Fibroblast of villous mesenchyme (primary cell): ENCODE results near the gene PTK6. TPM values are rescaled to one million over a fixed set of nuclear protein-coding genes. Genes with fewer than 3 reads are reported as not detected.
"Not testable (repeated sequence)": the region's sequence is repeated elsewhere in the genome, so short reads cannot be mapped to it uniquely, and the experiment has no call there.

Experiments
- DNase-seq: peaks from one replicate; pipeline ENCODE4 v3.0.0-alpha.2; 2010; ENCODE audit warnings: low read depth
- H3K4me3 ChIP-seq: 2 replicates; pipeline ENCODE4 v1.5.1; 2011; ENCODE audit warnings: low read depth, mild to moderate bottlenecking, low read length
- total RNA-seq: library from RNA; depleted of rRNA; stranded (reverse); fragments of >200 nt; gene quantifications from 2 replicates; pipeline ENCODE4 v1.2.3, GENCODE V29; 2012
- TF ChIP-seq, protein P1 (sequence below): IDR thresholded peaks from 2 replicates; pipeline ENCODE4 v1.5.1; 2012; ENCODE audit warnings: low read depth, mild to moderate bottlenecking, low read length; ENCODE audit not compliant: insufficient read depth

Gene PTK6
- total RNA-seq, 1 donor = under 0.01 TPM

DNA sequence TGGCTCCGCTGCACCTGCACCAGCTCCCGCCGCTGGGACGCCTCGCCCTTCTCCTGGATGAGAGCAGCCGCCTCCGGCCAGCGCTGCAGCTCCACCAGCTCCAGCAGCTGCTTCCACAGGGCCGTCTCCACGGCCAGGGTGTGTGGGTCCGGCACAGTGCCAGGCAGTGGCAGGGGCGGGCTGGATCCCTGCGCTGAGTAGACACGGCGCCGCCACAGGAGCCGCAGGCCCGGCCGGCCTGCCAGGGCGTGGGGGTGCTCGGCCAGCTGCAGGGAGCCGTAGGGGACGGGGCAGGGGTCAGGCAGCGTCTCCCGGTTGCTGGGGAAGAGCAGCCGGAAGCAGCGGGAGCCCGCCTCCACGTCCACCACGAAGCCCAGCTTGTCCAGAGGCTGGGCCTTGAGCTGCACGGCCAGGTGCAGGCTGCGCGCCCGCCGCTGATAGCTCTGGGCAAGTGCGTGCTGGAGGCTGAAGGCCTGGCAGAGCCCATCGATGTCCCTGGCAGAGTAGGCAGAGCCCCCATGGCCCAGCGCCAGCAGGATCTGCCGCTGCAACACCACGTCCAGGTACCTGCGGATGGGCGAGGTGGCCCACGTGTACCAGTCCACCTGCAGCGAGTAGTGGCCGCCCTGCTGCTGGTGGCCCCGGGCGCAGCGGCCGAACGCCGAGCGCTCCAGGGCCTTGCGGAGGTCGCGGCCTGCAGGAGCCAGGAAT, 26.2 kb upstream of the PTK6 start:
- H3K4me3 ChIP-seq = no peak overlapping the region
- no peak for DNase-seq
- TF ChIP-seq, protein P1, sequence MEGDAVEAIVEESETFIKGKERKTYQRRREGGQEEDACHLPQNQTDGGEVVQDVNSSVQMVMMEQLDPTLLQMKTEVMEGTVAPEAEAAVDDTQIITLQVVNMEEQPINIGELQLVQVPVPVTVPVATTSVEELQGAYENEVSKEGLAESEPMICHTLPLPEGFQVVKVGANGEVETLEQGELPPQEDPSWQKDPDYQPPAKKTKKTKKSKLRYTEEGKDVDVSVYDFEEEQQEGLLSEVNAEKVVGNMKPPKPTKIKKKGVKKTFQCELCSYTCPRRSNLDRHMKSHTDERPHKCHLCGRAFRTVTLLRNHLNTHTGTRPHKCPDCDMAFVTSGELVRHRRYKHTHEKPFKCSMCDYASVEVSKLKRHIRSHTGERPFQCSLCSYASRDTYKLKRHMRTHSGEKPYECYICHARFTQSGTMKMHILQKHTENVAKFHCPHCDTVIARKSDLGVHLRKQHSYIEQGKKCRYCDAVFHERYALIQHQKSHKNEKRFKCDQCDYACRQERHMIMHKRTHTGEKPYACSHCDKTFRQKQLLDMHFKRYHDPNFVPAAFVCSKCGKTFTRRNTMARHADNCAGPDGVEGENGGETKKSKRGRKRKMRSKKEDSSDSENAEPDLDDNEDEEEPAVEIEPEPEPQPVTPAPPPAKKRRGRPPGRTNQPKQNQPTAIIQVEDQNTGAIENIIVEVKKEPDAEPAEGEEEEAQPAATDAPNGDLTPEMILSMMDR = no peak

DNA sequence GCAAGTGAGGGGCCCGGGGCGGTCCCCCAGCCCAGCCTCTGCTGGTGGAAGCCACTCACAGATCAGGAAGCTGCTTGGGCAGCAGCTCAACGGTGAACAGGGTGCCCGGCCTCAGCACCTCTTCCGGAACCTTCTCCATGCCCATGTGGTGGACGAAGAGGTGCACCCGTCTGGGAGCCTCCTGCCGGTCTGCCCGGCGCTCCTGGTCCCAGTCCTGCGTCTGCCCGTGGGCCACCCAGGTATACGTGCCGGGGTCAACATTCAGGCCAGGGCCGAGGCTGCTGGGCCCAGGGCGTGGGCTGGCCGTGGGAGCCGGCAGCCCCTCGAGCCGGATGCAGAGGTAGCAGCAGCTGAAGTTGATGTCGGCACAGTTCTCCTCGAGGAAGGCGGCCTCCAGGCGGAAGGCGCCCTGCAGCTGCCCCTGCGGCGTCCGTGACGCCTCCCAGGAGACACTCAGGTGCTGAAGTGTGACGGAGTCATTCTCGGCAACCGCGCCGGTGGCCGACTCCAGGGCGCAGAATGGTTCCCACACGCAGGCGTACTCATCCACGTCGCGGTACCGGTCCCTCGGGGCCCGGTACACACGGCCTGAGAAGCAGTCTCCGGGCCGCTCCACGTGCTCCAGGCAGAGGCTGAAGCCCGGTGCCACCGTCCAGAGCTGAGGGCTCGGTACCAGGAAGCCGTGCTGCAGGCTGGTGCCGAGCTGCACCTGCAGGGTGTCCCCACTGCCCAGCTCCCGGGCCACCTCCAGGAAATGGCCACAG, 25.5 kb upstream of the PTK6 start:
- H3K4me3 ChIP-seq = no peak overlapping the region
- DNase-seq = no peak
- TF ChIP-seq, protein P1 = no peak

DNA sequence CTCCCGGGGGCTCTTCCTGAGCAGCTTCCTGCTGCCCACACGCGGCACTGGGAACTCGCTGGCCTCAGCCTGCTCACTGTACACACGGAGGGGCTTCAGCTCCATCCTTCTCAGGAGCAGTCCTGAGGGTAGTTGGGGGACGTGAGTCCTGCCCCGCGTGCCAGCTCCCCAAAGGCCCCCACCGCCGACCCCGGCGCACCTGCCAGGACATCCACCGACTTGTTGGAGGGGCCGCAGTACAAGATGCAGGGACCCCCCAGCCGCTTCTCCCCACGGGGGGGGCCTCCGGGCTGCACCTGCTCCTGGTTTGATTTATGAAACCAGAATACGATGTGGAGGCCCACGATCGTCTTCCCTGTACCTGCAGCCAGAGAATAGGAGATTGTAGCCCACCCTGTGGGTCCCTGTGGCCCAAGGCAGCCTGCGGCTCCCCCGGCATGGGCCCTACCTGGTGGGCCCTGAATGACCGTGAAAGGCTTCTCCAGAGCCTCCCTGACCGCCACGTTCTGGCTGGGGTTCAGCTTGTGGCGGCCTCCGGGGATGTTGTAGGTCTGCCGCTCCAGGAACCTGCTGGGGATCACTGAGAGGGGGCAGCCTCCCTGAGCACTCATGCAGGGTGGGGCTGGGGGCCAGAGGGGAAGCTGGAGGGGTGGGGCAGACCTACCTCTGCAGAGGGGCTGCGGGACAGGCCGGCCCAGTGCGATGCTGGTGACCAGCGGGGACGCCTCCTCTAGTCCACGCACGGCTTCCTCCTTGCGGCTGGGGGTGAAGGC, 24.6 kb upstream of the PTK6 start:
- TF ChIP-seq, protein P1 = no peak
- DNase-seq = no peak
- no peak overlapping the region for H3K4me3 ChIP-seq

DNA sequence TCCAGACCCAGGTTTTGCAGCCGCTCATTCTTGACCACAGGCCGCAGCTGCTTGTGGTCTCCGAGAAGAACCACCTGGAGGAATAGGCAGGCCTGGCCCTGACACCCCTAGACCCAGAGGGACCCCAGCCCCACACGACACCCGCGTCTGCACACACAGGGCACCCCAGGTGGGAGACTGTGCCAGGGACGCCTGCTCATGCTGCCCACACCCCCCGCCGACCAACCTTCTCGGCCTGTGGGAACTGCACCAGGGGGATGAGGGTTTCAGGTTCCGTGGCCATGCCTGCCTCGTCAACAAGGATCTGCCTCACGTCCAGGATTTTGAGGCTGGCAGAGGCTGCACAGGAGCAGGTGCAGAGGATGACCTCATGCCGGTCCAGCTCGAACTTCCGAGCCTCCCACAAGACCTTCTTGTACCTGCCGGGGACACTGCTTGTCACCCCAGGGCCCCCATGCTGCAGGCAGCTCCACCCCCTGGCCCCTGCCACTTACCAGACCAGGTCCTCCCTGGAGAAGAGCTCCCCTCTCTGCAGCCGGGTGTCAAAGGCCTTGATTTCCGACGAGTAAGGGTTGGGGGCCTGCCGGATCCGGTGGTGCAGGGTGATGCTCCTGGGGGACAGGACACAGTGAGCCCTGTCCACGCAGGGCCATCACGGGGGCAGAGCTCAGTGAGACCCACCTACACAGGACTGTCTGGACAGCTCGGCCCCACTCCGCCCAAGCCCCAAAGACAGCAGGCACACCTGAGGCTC, 23.9 kb upstream of the PTK6 start:
- TF ChIP-seq, protein P1 = no peak
- H3K4me3 ChIP-seq = no peak overlapping the region
- no peak for DNase-seq

DNA sequence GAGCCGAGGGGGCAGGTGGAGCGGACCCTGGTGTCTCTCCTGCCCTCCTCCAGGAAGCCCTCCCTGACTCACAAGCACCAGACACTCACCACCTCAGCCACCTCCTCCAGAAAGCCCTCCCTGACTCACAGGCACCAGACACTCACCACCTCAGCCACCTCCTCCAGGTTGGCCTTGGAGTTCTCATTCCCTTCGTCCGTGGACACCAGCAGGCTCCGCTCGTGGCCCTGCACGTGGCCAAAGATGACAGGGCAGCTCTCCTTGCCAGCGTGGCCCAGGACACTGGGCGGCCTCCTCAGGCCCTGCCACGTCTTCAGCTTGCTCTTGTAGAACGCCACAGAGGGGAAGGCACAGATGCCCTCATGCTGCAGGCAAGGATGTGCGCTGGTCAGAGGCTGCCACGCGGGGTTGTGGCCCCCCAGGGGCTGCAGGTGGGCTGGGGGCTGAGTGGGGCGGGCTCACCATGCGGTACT, 23.2 kb upstream of the PTK6 start:
- TF ChIP-seq, protein P1 = no peak
- no peak for DNase-seq
- H3K4me3 ChIP-seq = no peak overlapping the region

DNA sequence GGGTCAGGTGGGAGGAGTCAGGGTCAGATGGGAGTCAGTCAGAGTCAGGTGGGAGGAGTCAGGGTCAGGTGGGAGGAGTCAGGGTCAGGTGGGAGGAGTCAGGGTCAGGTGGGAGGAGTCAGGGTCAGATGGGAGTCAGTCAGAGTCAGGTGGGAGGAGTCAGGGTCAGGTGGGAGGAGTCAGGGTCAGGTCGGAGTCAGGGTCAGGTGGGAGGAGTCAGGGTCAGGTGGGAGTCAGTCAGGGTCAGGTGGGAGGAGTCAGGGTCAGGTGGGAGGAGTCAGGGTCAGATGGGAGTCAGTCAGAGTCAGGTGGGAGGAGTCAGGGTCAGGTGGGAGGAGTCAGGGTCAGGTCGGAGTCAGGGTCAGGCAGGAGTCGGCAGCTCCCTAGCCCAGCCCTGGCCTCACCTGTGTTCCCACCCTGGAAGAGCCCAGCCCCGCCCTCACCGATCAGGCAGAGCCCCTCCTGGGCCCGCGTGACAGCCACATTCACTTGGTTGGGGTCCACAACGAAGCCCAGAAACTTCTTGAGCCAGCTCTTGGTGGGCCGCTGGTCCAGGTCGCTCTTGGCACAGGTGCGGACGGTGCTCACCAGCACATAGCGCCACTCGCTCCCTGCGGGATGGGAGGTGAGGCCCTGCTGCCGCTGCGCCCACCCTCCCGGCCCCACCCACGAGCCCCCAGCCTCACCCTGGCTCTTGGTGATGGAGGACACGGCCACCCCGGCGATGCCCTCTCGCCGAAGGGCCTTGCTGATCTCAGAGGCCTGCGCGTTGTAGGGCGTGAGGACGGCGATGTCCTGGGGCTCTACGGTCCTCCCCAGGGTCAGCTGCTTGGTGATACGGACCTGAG, 22.5 kb upstream of the PTK6 start:
- not testable (repeated sequence) for DNase-seq, H3K4me3 ChIP-seq
